Gastroesophageal sphincter (tissue), 3 donors: ENCODE measurements around the gene CD300A.

Experiments used
- CTCF ChIP-seq, 4 experiments: fragments of 200-600 bp in 2 of 4; fragments of 450-650 bp in 2 of 4; sonication (generic) in 1 of 4; IDR thresholded peaks; one replicate each; pipeline ENCODE4 v1.5.1; 2017 to 2019; ENCODE audit warnings: antibody characterized with exemption in 4 of 4, mild to moderate bottlenecking in 2 of 4, moderate library complexity in 2 of 4
- EP300 ChIP-seq: sonication (generic); formaldehyde crosslinking; IDR thresholded peaks from one replicate; pipeline ENCODE4 v1.6.1; 2017; ENCODE audit warnings: antibody characterized with exemption, mild to moderate bottlenecking
- POLR2A ChIP-seq, 2 donors: fragments of 450-650 bp; IDR thresholded peaks; one replicate each; pipeline ENCODE4 v1.6.1; 2017; ENCODE audit warnings: antibody characterized with exemption in 2 of 2, mild to moderate bottlenecking in 2 of 2, moderate library complexity in 1 of 2
- POLR2AphosphoS5 ChIP-seq: sonication (generic); formaldehyde crosslinking; IDR thresholded peaks from one replicate; pipeline ENCODE4 v1.6.1; 2017; ENCODE audit warnings: antibody characterized with exemption

- TF ChIP-seq POLR2AphosphoS5 (no peak), EP300 (no peak), CTCF (IDR thresholded peaks at IDR 0.05) (no peak), POLR2A (IDR thresholded peaks at IDR 0.05) (no peak)
Measured at GRCh38 chr17:74432424-74432690, 34.1 kb upstream of the CD300A start.
